ENCODE data around the gene DCAF8.
"Not testable (repeated sequence)": the region's sequence is repeated elsewhere in the genome, so short reads cannot be mapped to it uniquely, and the experiment has no call there.

Gene DCAF8

GRCh38 chr1:160261893-160262794 lies at the start of gene DCAF8:
DCAF8 (minus strand) TSS chr1:160262549; CDS start chr1:160244008, 18,541 bp downstream.
- peak; percentile 95 for DNase-seq

- no peak for DNase-seq
Observed at GRCh38 chr1:160309571-160309970, 47.2 kb upstream of the DCAF8 start.

- no peak for DNase-seq
Observed at GRCh38 chr1:160309185-160309557, 46.8 kb upstream of the DCAF8 start.

- no peak for DNase-seq
Observed at GRCh38 chr1:160308451-160309184, 46.3 kb upstream of the DCAF8 start.

DNA sequence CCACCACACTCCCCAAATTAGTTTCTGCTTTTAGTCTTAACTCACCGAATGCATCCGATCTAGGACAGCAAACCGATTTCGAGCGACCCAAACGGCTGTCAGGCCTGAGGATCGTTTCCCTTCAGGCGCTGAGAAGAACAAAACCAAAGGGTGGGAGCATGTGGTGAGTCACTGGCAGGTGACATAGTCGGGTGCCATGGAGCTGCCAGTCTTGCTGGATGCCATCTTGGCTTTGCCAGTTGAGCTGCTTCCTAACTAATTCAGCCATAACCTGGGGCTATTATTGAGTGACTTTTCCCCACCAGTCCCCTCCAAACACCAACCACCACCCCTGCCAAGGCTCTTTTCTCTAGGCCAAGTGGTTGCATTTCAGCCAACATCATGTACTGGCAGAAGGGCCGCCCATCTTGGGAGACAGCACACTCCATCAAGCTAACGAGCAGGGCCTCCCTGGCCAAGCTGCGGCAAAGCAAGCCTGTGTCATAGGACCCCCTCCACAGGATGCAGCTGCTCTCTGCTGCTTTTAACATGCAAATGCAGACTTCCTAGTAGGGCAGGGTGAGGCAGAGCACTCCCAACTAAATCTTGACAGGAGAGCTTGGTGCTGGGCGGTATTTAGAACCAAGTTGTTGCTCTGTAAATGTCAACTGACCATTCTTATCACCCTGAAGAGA lies 44.9 kb upstream of the DCAF8 start:
- no peak for DNase-seq

DNA sequence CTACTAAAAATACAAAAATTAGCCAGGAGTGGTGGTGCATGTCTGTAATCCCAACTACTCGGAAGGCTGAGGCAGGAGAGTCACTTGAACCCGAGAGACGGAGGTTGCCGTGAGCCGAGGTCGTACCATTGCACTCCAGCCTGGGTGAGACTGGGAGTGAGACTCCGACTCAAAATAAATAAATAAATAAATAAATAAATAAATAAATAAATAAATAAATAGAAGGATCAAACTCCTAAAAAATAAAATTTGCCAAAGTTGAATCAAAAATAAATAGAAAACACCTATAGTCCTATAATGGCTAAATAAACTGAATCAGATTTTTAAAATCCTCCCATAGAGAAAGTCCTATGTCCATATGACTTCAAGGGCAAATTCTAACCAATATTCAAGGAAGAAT lies 37.8 kb upstream of the DCAF8 start:
- DNase-seq: no peak

- no peak for DNase-seq
Observed at GRCh38 chr1:160296036-160296435, 33.7 kb upstream of the DCAF8 start.

- DNase-seq: no peak
Observed at GRCh38 chr1:160293020-160293968, 30.9 kb upstream of the DCAF8 start.

DNA sequence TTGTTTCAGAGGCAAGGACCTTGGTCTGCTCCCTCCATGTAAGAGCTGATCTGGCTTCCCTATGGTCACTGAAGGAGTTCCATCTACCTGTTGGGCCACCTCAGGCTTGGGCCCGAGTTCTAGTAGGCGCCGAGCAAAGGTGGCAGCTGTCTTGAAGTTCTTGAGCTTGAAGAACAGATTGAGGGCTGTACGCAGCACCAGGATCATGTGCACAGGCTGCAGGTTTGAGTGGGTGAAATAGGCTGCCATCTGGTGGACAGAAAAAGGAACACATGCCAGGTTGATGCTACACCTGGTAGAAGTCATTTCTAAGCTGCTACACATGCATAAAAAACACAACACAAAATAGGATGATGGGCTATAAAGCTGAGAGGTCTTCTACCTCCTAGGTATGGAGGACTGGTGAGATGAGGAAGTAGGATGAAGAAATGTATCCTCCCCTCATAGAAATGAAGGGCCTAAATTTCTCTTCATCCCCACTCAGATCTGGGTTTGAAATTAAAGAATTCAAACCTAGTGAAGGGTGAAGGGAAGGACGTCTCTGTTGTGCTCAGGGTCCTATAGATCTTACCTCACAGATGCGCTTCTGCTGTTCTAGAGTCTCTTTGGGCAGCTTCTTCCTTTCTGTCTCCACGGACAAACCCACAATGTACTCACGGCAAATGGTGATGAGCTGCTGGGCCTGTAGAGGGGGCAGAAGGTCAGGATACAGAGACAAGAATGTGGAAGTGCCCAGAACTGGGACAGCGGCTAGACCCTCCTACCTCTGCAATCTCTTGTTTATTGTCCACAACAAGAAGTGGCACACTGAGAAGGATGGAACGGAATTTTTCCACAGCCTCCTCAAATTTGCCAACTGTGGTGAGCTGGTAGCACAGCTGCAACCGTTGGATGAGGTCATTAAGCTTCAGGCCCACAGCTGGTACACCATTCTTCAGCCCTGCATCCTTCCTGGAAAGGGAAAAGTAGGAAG lies 29.2 kb upstream of the DCAF8 start:
- peak; percentile 62 for DNase-seq

GRCh38 chr1:160287769-160288168 lies 25.4 kb upstream of the DCAF8 start:
- DNase-seq: not testable (repeated sequence)

- no peak for DNase-seq
Observed at GRCh38 chr1:160285506-160285905, 23.2 kb upstream of the DCAF8 start.

DNA sequence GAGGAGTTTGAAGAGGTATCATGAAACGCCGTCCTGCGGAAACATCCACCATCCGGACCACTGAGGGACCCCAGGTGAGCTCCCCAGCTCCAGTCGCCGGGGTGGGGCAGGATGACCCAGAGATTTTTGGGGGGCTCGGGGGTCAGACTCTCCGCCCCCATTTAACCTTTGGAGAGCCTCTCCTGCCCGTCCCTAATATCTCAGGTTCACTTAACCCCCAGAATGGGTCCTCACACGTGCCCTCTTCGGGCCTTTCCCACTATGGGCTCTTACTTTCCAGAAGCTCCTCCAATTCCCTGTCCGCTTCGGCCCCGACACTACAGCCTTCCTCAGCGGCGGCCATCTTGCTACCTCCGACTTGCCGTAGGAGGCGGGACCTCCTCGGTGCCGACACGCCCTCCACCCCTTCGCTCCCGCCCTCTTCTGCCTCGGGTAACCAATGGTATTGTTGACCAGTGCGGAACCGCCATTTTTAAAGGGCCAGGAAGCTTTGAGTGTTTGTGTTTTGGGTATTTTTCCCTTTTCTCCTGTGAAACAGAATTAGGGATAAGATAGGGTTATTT lies 22.5 kb upstream of the DCAF8 start, which contains the start of gene PEX19:
Gene PEX19 (minus strand): TSS at position 352 of the 563 bp plus-strand sequence. CDS start 9 bp downstream, at position 343.
- DNase-seq: peak; percentile 79

DNA sequence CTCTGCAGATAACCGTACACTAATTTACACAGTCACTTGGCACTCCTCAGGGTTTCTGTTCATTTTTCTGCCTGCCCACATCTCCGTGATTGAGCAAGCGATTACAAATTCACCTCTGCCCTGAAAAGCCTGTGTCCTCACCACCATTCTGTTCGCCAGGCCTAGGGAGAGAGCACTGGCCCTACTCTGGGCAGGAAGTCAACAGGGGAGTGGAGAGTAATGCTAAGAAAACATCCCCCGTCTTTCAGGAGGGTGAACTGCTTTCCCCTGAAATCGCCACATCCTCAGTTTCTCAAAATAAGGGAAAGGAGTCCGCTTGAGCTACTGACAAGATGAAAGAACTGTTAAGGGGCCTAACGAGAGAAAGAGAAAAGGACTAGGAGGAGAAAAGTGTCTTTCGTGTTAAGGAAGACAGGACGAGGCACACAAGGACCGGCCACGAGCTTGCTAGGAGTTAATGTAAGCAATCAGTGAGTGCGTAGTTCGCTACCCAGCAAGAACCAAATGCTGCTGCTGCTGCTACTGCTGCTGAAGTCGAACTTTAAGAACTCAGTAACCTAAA lies 22.0 kb upstream of the DCAF8 start:
- DNase-seq: peak; percentile 8

DNA sequence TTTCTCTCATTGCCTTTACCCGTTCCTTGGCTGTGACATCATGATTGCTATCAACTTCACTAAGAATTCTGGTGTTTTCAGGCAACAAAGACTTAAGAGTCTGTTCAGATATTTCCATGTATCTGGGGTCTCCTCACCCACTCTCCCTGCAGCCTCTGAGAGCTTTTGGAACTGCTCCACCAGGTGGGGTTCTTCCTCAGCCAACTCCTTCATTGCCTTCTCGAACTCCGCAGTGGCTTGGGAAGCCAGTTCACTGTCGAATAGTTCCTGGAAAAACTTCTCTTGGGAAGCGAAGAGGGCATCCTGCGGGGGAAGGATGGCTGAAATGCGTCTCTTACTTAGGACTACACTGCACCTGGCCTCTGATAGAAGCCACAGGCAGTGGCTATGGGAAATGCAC lies 20.5 kb upstream of the DCAF8 start:
- DNase-seq: no peak

DNA sequence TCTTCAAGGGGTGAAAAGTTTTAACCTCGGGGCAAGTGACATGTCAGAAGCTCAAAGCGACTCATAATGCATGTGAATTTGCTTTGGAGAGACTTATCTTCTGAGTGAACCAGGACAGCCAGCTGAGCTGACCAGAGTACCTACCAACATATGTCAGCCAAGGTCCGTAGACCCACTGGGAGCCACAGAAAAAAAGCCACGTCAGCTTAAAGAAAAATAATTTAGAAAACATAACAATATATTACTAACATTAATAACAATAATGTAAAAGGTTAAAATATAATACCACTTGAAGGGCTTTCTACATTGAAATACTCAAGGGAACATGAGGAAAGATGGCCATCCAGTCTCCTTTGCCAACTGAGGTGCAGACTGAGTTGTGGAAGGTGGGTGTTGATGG lies 15.6 kb upstream of the DCAF8 start:
- no peak for DNase-seq

- DNase-seq: no peak
Observed at GRCh38 chr1:160277330-160277729, 15.0 kb upstream of the DCAF8 start.

DNA sequence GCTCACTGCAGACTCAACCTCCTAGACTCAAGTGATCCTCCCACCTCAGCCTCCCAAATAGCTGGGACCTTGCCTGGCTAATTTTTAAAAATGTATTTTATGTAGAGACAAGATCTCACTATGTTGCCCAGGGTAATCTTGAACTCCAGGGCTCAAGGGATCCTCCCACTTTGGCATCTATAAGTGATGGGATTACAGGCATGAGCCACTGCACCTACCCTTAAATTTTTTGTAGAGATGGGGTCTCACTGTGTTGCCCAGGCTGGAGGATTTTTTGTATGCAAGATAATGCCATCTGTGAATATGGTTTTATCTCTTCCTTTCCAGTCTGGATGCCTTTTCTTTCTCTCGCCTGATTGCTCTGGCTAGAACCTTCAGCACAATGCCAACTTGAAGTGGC lies 8.7 kb upstream of the DCAF8 start:
- no peak for DNase-seq

DNA sequence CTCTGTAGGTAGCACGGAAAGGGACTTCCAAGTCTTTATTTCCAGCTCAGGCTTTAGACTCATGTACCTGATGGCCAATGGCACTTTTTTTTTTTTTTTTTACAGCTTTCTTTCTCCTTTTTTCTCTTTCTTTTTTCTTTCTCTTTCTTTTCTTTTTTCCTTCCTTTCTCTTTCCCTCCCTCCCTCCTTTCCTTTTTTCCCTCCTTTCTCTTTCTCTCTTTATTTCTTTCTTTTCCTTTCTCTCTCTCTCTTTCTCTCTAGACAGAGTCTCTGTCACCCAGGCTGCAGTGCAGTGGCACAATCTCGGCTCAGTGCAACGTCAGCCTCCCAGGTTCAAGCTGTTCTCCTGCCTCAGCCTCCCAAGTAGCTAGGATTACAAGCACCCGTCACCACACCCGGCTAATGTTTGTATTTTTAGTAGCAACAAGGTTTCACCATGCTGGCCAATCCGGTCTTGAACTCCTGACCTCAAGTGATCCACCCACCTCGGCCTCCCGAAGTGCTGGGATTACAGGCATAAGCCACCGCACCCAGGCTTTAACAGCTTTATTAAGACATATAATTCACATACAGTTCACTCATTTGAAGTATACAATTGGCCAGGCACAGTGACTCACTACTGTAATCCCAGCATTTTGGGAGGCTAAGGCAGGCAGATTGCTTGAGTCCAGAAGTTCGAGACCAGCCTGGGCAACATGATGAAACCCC lies 5.1 kb upstream of the DCAF8 start:
- DNase-seq: no peak

DNA sequence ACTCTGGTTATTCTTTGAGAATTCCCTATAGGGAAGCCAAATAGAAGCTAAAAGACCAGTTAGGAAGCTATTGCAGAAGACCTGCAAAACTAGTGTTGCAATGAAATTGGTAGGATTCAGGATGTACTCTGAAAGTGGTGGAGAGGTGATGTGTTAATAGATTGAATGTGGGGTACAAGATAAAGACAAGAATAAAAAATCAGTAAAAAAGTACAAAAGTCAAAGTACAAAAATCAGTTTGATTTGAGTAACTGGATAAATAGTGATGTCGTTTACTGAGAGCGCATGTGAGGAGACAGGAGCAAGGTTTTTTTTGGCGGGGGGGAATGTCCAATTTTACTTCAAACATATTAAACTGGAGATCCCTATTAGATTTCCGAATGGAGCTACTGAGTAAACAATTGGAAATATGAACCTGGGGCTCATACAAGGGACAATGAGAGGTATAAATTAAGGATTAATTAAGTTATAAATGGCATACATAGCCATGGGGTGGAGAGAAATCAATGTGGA lies 2.5 kb upstream of the DCAF8 start:
- no peak for DNase-seq

DNA sequence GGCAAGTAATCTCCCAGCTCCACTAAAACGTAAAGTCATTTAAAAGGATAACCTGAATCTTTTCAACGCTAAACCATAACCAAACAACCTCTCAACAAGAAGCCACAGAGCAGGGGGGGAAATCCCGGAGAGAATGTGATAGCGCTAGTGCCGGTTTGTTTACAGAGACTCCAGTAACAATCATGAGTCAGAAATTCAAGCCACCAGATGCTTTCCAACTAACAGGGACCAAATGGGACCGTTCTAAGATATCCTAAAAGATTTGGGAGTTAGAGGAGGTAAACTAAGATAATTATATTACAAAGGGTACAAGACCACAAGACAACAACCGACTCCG lies 825 bp downstream of the DCAF8 start:
- peak; percentile 27 for DNase-seq

All from DMS 273 treated with DMSO at 0.1 percent for 48 hours (cell line).